ENCODE data around the gene FCRL5. TPM values are rescaled to one million over a fixed set of nuclear protein-coding genes. Genes with fewer than 3 reads are reported as not detected.
A peak's percentile ranks its signal among the peaks of the same experiment; 100 is the strongest.

FCRL5 gene
- total RNA-seq, 2 experiments from 2014 or later, result 0.05 TPM; not detected in 1

GRCh38 chr1:157497987-157498735 is 54.2 kb downstream of the FCRL5 start:
- intact Hi-C loops (cut with micrococcal nuclease), result loop anchor here (5.0 kb wide), 1 partner anchor 306 kb away; no protein-coding TSS in a partner anchor
- H3K4me1 Mint-ChIP-seq (ENCODE audit: low read depth), result no peaks in the 10 kb centered on the region
- H3K27me3 Mint-ChIP-seq, result peaks cover 16% of the 10 kb centered on the region
- no peak for ATAC-seq
- no peak overlapping the region for H3K4me3 Mint-ChIP-seq
- no peak for DNase-seq
- TF ChIP-seq CTCF (IDR thresholded peaks at IDR 0.05), result no peak
- CTCF ChIA-PET, result no interaction called here
- POLR2A ChIA-PET, result no interaction called here
- H3K36me3 Mint-ChIP-seq (ENCODE audit: low read depth), result no peaks in the 10 kb centered on the region
- H3K27ac Mint-ChIP-seq, result no peak overlapping the region
- H3K9me3 Mint-ChIP-seq, result no peaks in the 10 kb centered on the region

- Mint-ChIP-seq H3K36me3 (ENCODE audit: low read depth) (no peaks in the 10 kb centered on the region), H3K4me1 (ENCODE audit: low read depth) (no peaks in the 10 kb centered on the region), H3K4me3 (no peak overlapping the region), H3K9me3 (no peaks in the 10 kb centered on the region), H3K27ac (no peak overlapping the region), H3K27me3 (peaks cover 16% of the 10 kb centered on the region)
- DNase-seq, result no peak
- POLR2A ChIA-PET, result no interaction called here
- no peak for ATAC-seq
- intact Hi-C loops (cut with micrococcal nuclease), result loop anchor here (5.0 kb wide), 1 partner anchor 305 kb away; no protein-coding TSS in a partner anchor
- CTCF ChIA-PET, result interaction anchor here (2.4 kb wide), 1 partner anchor 301 kb away, joined by 12 read pairs; no protein-coding TSS in a partner anchor
- TF ChIP-seq CTCF (IDR thresholded peaks at IDR 0.05), result no peak
Observed at GRCh38 chr1:157497284-157497683, 55.0 kb downstream of the FCRL5 start.

- DNase-seq (peak; percentile 58), ATAC-seq (peak; percentile 76)
- POLR2A ChIA-PET, result no interaction called here
- intact Hi-C loops (cut with micrococcal nuclease), result loop anchor here (5.0 kb wide), 1 partner anchor 304 kb away; no protein-coding TSS in a partner anchor
- no peaks in the 10 kb centered on the region for H3K9me3 Mint-ChIP-seq
- no peak overlapping the region for H3K27ac Mint-ChIP-seq
- H3K4me3 Mint-ChIP-seq, result no peak overlapping the region
- no peaks in the 10 kb centered on the region for H3K36me3 Mint-ChIP-seq (ENCODE audit: low read depth)
- CTCF ChIA-PET, result interaction anchor here (0.9 to 3.3 kb wide), 13 partner anchors 10 to 544 kb away, joined by 3 to 29 read pairs (median 6); no protein-coding TSS in a partner anchor
- peaks cover 19% of the 10 kb centered on the region for H3K27me3 Mint-ChIP-seq
- no peaks in the 10 kb centered on the region for H3K4me1 Mint-ChIP-seq (ENCODE audit: low read depth)
- peak; percentile 93 for TF ChIP-seq CTCF (IDR thresholded peaks at IDR 0.05)
Observed at GRCh38 chr1:157496121-157496526, 56.2 kb downstream of the FCRL5 start.

- Mint-ChIP-seq H3K36me3 (ENCODE audit: low read depth) (no peaks in the 10 kb centered on the region), H3K27me3 (peaks cover 19% of the 10 kb centered on the region), H3K4me1 (ENCODE audit: low read depth) (no peaks in the 10 kb centered on the region), H3K27ac (no peak overlapping the region), H3K4me3 (no peak overlapping the region), H3K9me3 (no peaks in the 10 kb centered on the region)
- DNase-seq (no peak), ATAC-seq (no peak)
- no peak for TF ChIP-seq CTCF (IDR thresholded peaks at IDR 0.05)
- POLR2A ChIA-PET, result no interaction called here
- CTCF ChIA-PET, result interaction anchor here (0.7 to 3.3 kb wide), 19 partner anchors 9 to 544 kb away, joined by 3 to 29 read pairs (median 5); no protein-coding TSS in a partner anchor
- intact Hi-C loops (cut with micrococcal nuclease), result loop anchor here (5.0 kb wide), 1 partner anchor 303 kb away; no protein-coding TSS in a partner anchor
Observed at GRCh38 chr1:157495285-157495684, 57.0 kb downstream of the FCRL5 start.

- ChIA-PET CTCF (interaction anchor here (1.5 to 3.3 kb wide), 2 partner anchors 11 to 124 kb away, joined by 5 to 29 read pairs; no protein-coding TSS in a partner anchor), POLR2A (no interaction called here)
- H3K27me3 Mint-ChIP-seq, result peaks cover 20% of the 10 kb centered on the region
- no peak for TF ChIP-seq CTCF (IDR thresholded peaks at IDR 0.05)
- no peak for DNase-seq
- H3K9me3 Mint-ChIP-seq, result no peaks in the 10 kb centered on the region
- H3K36me3 Mint-ChIP-seq (ENCODE audit: low read depth), result no peaks in the 10 kb centered on the region
- ATAC-seq, result no peak
- intact Hi-C loops (cut with micrococcal nuclease), result loop anchor here (5.0 kb wide), 1 partner anchor 132 kb away; no protein-coding TSS in a partner anchor
- H3K4me1 Mint-ChIP-seq (ENCODE audit: low read depth), result no peaks in the 10 kb centered on the region
- no peak overlapping the region for H3K4me3 Mint-ChIP-seq
- H3K27ac Mint-ChIP-seq, result no peak overlapping the region
Observed at GRCh38 chr1:157494093-157494492, 58.2 kb downstream of the FCRL5 start.
